Stimulated activated naive CD8-positive, alpha-beta T cell treated with anti-CD3 and anti-CD28 coated beads, Interleukin-15, Interleukin-2, amounts not matched to agents 100 U/mL and 50 U/mL, for 24 hours (primary cell): ENCODE data around the gene DDAH1.

ENCODE experiments used
- ATAC-seq: fragments of 150-1000 bp; cut with Tn5 transposase; one replicate; pipeline ENCODE4 v1.10.0; 2021
- DNase-seq: peaks from one replicate; pipeline ENCODE4 v3.0.0; 2021

DDAH1 gene

DNA sequence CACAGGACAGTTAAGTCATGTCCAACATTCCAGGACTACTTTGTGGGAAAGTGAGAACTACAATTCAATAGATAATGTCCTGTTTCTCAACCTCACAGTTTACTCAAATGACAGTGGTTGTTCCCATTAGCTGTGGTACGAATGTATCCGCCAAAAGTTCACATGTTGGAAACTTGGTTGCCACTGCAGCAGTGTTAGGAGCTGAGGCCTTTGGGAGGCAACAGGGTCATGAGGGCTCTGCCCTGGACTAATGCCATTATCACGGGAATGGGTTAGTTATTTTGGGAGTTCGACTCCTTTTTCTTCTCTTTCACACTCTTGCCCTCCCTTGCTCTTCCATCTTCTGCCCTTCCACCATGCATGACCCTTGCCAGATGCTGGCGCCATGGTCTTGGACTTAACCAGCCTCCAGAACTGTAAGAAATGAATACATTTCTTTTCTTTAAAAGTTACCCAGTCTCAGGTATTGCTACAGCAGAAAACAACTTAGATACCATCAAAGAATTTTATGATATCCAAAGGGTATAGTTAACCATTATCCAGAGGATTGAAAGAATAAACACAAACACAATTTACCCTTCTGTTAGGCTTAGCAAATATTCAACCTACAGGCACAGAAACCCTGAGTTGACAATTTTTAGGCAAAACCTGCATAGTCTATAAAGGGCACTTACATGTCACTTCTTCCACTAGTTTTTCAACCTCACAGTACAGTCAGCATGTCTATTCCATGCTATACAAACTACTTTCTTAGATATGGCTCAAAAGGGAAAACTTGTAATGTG, 196.0 kb downstream of the DDAH1 start:
- ATAC-seq (no peak), DNase-seq (no peak)
